OCI-LY1 (cell line): Measurements from ENCODE around the gene HIC1.

ENCODE experiments used
- H2AFZ ChIP-seq: fragments of 200-600 bp; sonication (generic), shearing (Covaris generic); 2 replicates; pipeline ENCODE4 v1.6.0; 2014; ENCODE audit warnings: antibody characterized with exemption, mild to moderate bottlenecking, low read length
- H3F3A ChIP-seq: fragments of 200-600 bp; sonication (generic), shearing (Covaris generic); 2 replicates; pipeline ENCODE4 v1.6.0; 2014; ENCODE audit warnings: mild to moderate bottlenecking, antibody characterized with exemption, low read length, moderate library complexity; ENCODE audit not compliant: insufficient read depth
- H3K27ac ChIP-seq: fragments of 200-600 bp; sonication (generic); 2 replicates; pipeline ENCODE4 v1.5.1; 2014; ENCODE audit warnings: low read length, mixed run types, mild to moderate bottlenecking, low read depth; ENCODE audit not compliant: poor library complexity, severe bottlenecking
- H3K27me3 ChIP-seq: fragments of 200-600 bp; sonication (generic); 2 replicates; pipeline ENCODE4 v1.6.0; 2014; ENCODE audit warnings: antibody characterized with exemption, mild to moderate bottlenecking, low read length, moderate library complexity; ENCODE audit not compliant: insufficient read depth
- H3K36me3 ChIP-seq: fragments of 200-600 bp; sonication (generic); 2 replicates; pipeline ENCODE4 v1.6.1; 2014; ENCODE audit warnings: mild to moderate bottlenecking, antibody characterized with exemption, low read length, moderate library complexity, mixed read lengths; ENCODE audit not compliant: insufficient read depth
- H3K4me1 ChIP-seq: fragments of 200-600 bp; sonication (generic); 2 replicates; pipeline ENCODE4 v1.5.1; 2014; ENCODE audit warnings: mild to moderate bottlenecking, low read length, moderate library complexity; ENCODE audit not compliant: insufficient read depth, severe bottlenecking
- H3K4me2 ChIP-seq: fragments of 200-600 bp; sonication (generic), shearing (Covaris generic); 2 replicates; pipeline ENCODE4 v1.6.1; 2014; ENCODE audit warnings: low read length
- H3K4me3 ChIP-seq: fragments of 200-600 bp; sonication (generic); 2 replicates; pipeline ENCODE4 v1.5.1; 2014; ENCODE audit warnings: low read length, low read depth, mild to moderate bottlenecking, mixed read lengths; ENCODE audit not compliant: poor library complexity, severe bottlenecking
- H3K79me2 ChIP-seq: fragments of 200-600 bp; shearing (Covaris generic); 2 replicates; pipeline ENCODE4 v1.6.1; 2016; ENCODE audit warnings: mixed run types, low read length, mixed read lengths; ENCODE audit not compliant: insufficient read depth
- H3K9ac ChIP-seq: fragments of 200-600 bp; sonication (generic), shearing (Covaris generic); 2 replicates; pipeline ENCODE4 v1.6.1; 2014; ENCODE audit warnings: mild to moderate bottlenecking, low read length, mixed read lengths
- H3K9me2 ChIP-seq: fragments of 200-600 bp; sonication (generic), shearing (Covaris generic); 2 replicates; pipeline ENCODE4 v1.6.1; 2014; ENCODE audit warnings: low read depth, mild to moderate bottlenecking, low read length, mixed read lengths
- H3K9me3 ChIP-seq: fragments of 200-600 bp; shearing (Covaris generic); 2 replicates; pipeline ENCODE4 v1.6.1; 2014; ENCODE audit warnings: low read length, mixed read lengths
- H4K20me1 ChIP-seq: fragments of 200-600 bp; sonication (generic), shearing (Covaris generic); 2 replicates; pipeline ENCODE4 v1.6.0; 2016; ENCODE audit warnings: mild to moderate bottlenecking, low read length; ENCODE audit not compliant: insufficient read depth
- EZH2 ChIP-seq: fragments of 200-600 bp; sonication (generic), shearing (Covaris generic); IDR thresholded peaks from 2 replicates; pipeline ENCODE4 v1.8.0; 2017; ENCODE audit warnings: borderline replicate concordance, mixed run types, mild to moderate bottlenecking, antibody characterized with exemption, low read length, moderate library complexity, mixed read lengths
- TF ChIP-seq, protein P1 (sequence below): fragments of 200-600 bp; sonication (generic), shearing (Covaris generic); IDR thresholded peaks from 2 replicates; pipeline ENCODE4 v1.5.1; 2017; ENCODE audit warnings: mild to moderate bottlenecking, antibody characterized with exemption, low read length, moderate library complexity, mixed read lengths

Gene HIC1

DNA sequence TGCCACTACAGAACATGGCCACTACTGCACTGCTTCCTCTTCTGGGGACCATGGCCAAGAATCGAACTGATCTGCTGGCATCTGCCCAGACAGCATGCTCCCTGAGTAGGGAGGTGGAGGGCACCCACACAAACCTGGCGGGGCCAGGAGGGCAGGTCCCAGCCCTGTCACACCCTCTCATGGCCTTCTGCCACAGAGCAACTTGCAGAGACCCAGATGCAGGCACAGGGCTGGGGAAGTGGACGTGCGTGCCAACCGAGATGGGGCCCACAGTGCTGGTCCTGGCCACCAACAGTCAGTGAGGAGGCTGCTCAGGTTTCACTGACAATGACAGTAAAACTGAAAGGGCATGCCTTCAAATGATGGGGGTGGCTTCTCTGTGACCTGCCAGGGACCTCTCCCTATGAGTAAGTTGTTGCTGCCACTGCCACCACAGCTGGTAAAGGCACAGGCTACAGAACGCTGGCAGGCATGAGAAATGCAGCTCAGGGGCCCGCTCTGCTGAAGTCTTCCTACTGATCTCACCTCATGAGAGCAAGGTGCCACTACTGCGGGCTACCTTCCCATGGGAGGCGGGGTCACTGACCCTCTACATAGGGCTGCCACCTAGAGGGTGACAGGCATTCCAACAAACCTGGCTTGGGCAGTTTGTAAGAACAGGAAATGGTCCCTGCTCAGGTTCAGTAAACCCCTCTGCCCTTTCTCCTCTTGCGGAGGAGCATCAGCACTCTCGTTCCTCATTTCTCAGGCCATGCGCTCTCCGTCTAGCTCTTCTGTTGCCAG is 15.5 kb downstream of the HIC1 start:
- Histone ChIP-seq H3K4me3 (no peak overlapping the region), H3K4me1 (peaks cover 19% of the 10 kb centered on the region), H3K9me2 (no peaks in the 10 kb centered on the region), H3K4me2 (no peak overlapping the region), H3F3A (no peaks in the 10 kb centered on the region), H3K79me2 (no peaks in the 10 kb centered on the region), H3K27me3 (no peaks in the 10 kb centered on the region), H3K9ac (no peak overlapping the region; the same call in 1 of the 2 replicates), H3K9me3 (no peaks in the 10 kb centered on the region), H3K36me3 (peaks cover 5% of the 10 kb centered on the region; the same call in 1 of the 2 replicates), H2AFZ (no peak overlapping the region), H4K20me1 (no peaks in the 10 kb centered on the region), H3K27ac (peak overlapping the region; percentile 48)
- TF ChIP-seq, protein P1, sequence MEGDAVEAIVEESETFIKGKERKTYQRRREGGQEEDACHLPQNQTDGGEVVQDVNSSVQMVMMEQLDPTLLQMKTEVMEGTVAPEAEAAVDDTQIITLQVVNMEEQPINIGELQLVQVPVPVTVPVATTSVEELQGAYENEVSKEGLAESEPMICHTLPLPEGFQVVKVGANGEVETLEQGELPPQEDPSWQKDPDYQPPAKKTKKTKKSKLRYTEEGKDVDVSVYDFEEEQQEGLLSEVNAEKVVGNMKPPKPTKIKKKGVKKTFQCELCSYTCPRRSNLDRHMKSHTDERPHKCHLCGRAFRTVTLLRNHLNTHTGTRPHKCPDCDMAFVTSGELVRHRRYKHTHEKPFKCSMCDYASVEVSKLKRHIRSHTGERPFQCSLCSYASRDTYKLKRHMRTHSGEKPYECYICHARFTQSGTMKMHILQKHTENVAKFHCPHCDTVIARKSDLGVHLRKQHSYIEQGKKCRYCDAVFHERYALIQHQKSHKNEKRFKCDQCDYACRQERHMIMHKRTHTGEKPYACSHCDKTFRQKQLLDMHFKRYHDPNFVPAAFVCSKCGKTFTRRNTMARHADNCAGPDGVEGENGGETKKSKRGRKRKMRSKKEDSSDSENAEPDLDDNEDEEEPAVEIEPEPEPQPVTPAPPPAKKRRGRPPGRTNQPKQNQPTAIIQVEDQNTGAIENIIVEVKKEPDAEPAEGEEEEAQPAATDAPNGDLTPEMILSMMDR = no peak; the same call in 1 of the 2 replicates
- TF ChIP-seq EZH2 = no peak

DNA sequence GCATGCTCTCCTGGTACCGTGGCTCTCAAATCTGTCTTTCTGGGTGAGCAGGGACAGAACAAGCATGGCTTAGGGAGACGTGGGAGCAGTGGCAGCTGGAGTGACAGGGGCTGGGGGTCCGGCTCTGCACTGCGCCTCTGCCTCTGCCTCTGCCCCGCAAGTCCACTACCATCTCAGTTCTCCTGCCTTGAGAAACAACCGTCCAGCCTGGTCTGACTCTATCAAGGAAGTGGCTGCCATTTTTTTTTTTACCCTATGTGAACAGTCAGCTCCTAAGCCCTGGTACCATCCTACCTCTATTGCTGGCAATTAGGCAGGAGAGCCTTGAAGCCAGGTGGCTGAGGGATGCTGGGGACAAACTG is 16.1 kb downstream of the HIC1 start:
- Histone ChIP-seq H3K27me3 (no peaks in the 10 kb centered on the region), H3K4me3 (no peak overlapping the region), H3F3A (no peaks in the 10 kb centered on the region), H3K4me2 (no peak overlapping the region), H3K9me2 (no peaks in the 10 kb centered on the region), H4K20me1 (no peaks in the 10 kb centered on the region), H3K9ac (no peak overlapping the region; the same call in 1 of the 2 replicates), H3K27ac (peak overlapping the region; percentile 48), H3K9me3 (no peaks in the 10 kb centered on the region), H2AFZ (no peak overlapping the region), H3K4me1 (peaks cover 19% of the 10 kb centered on the region), H3K79me2 (no peaks in the 10 kb centered on the region), H3K36me3 (peaks cover 5% of the 10 kb centered on the region; the same call in 1 of the 2 replicates)
- TF ChIP-seq, protein P1 = no peak; the same call in 1 of the 2 replicates
- TF ChIP-seq EZH2 = no peak

DNA sequence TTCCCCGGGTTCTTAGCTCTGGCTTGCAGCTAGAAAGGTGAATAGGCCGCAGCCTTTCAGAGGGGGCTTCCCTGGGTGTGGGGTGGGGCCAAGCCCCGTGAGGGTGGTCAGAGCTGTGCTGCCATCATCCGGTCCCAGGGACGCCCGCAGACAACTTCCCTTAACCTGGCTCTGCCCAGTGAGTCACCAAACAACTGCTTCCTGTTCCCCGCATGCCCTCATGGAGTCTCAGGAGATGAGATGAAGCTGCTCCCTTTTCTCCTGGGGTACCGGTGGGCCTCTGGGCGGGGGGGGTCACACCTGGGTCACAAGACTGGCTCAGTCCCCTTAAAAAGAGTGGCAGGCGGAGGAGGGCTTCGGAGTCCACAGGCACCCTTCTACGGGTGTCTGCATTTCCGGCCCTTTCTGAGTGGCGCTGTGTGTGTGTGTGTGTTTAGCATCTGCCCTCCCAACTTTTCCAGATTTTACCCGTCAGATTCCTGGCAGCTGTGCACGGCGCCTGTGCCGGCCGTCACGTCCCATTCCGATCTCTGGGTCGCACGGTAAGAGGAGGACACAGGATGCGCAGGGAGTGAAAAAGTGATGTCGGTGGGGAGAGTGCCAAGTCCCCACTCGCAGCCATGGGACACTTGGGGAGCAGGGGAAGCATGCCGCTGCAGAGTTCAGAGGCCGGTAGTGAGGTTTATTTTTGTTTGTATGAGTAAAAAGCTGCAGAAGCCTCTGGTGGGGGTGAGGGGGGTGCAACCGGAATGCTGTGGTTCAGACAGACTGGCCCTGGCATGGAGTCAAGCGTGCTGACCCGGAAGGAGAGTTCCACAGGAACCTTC is 16.8 kb downstream of the HIC1 start:
- Histone ChIP-seq H2AFZ (no peak overlapping the region), H3K9ac (no peak overlapping the region; the same call in 1 of the 2 replicates), H3K9me2 (no peaks in the 10 kb centered on the region), H3K27ac (no peak overlapping the region), H3K27me3 (no peaks in the 10 kb centered on the region), H3K4me2 (no peak overlapping the region), H4K20me1 (no peaks in the 10 kb centered on the region), H3K9me3 (no peaks in the 10 kb centered on the region), H3K4me3 (no peak overlapping the region), H3F3A (no peaks in the 10 kb centered on the region), H3K36me3 (peaks cover 6% of the 10 kb centered on the region; the same call in 1 of the 2 replicates), H3K79me2 (no peaks in the 10 kb centered on the region), H3K4me1 (peaks cover 19% of the 10 kb centered on the region)
- TF ChIP-seq EZH2 = no peak
- TF ChIP-seq, protein P1 = no peak
